Mucosa of gallbladder (tissue), 1 donor: ENCODE data around the gene NOTCH1. TPM values are rescaled to one million over a fixed set of nuclear protein-coding genes. Genes with fewer than 3 reads are reported as not detected.
"Not testable (repeated sequence)": the region's sequence is repeated elsewhere in the genome, so short reads cannot be mapped to it uniquely, and the experiment has no call there.

Experiments
- DNase-seq: peaks from one replicate; pipeline ENCODE4 v3.0.0-alpha.2; 2020; ENCODE audit warnings: low spot score
- total RNA-seq: library from RNA; stranded (reverse); gene quantifications from one replicate; pipeline ENCODE4 v1.2.1, GENCODE V29; 2021
- donor health status: DM: no; HTN: no; CAD: no.

Gene NOTCH1
- total RNA-seq, 1 donor from 2014 or later: 51.6 TPM

GRCh38 chr9:136564379-136564988 lies 18.6 kb upstream of the NOTCH1 start:
- peak; percentile 51 for DNase-seq

- DNase-seq: no peak
These were observed 17.9 kb upstream of the NOTCH1 start for GRCh38 chr9:136563646-136564325.

GRCh38 chr9:136562746-136563495 lies 17.1 kb upstream of the NOTCH1 start:
- no peak for DNase-seq

GRCh38 chr9:136561779-136562178 lies 15.9 kb upstream of the NOTCH1 start:
- no peak for DNase-seq

- no peak for DNase-seq
These were observed 14.7 kb upstream of the NOTCH1 start for GRCh38 chr9:136560586-136560985.

- DNase-seq: not testable (repeated sequence)
These were observed 13.5 kb upstream of the NOTCH1 start for GRCh38 chr9:136559371-136559770.

- DNase-seq: not testable (repeated sequence)
These were observed 13.0 kb upstream of the NOTCH1 start for GRCh38 chr9:136558846-136559245.

- DNase-seq: no peak
These were observed 12.5 kb upstream of the NOTCH1 start for GRCh38 chr9:136558373-136558772.

GRCh38 chr9:136557036-136557435 lies 11.2 kb upstream of the NOTCH1 start:
- no peak for DNase-seq

- no peak for DNase-seq
These were observed 10.3 kb upstream of the NOTCH1 start for GRCh38 chr9:136556166-136556565.

GRCh38 chr9:136554870-136555269 lies 9.0 kb upstream of the NOTCH1 start:
- no peak for DNase-seq

- no peak for DNase-seq
These were observed 7.7 kb upstream of the NOTCH1 start for GRCh38 chr9:136553581-136553980.

- no peak for DNase-seq
These were observed 6.4 kb upstream of the NOTCH1 start for GRCh38 chr9:136552117-136552703.

- peak; percentile 65 for DNase-seq
These were observed 5.7 kb upstream of the NOTCH1 start for GRCh38 chr9:136551401-136552116.

- no peak for DNase-seq
These were observed 4.8 kb upstream of the NOTCH1 start for GRCh38 chr9:136550439-136551289.

- no peak for DNase-seq
These were observed 3.4 kb upstream of the NOTCH1 start for GRCh38 chr9:136549010-136549980.

GRCh38 chr9:136547508-136548215 lies 1.8 kb upstream of the NOTCH1 start:
- no peak for DNase-seq

- peak; percentile 80 for DNase-seq
These were observed 1.1 kb upstream of the NOTCH1 start for GRCh38 chr9:136546697-136547501.
